ENCODE measurements around the gene CDH6.
A peak's percentile ranks its signal among the peaks of the same experiment; 100 is the strongest.

The CDH6 gene

DNA sequence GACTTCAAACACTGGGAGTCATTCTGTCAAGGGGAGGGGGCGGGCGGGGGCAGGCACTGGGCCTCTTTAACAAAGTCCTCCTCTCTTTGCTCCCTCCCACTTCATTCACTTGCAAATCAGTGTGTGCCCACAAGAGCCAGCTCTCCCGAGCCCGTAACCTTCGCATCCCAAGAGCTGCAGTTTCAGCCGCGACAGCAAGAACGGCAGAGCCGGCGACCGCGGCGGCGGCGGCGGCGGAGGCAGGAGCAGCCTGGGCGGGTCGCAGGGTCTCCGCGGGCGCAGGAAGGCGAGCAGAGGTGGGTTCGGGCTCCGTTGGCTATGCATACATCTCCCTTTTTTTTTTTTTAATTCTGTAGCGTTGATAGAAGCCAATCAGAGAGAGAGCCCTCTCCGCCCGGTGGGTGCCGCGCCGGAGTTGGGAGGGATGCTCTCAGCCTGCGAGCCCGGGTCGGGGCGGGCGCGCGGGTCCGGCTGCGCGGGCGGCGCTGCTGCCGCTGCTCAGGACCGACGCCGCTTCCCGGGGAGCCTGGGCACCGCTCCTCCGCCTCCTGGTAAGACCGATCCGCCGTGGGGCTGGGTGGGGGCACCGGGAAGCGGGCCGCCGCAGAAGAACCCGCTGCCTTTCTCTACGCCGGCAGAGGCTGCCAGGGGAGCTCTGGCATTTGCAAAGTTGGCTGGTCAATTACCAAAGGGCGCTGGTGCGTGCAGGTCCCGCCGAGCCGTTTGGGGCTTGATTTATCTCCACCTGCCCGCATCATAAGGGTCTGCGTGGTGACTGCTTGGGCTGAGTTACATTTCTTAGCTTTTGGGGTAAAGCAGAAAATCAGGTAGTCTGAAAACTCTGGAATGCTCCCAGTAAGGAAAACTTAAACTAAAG is at the start of gene CDH6:
TSS of gene CDH6 (plus strand) at position 96 of the 877 bp plus-strand sequence. CDS start 73,788 bp downstream, outside the sequence.
- no peak for TF ChIP-seq JUND (IDR thresholded peaks at IDR 0.05; ENCODE audit: low read depth)
- in situ Hi-C loops (cut with HindIII; ENCODE audit: low pct_unique_long_range_greater_than_20kb, low sequenced_read_pairs), result no loop called here

GRCh38 chr5:31144364-31144763 is 49.1 kb upstream of the CDH6 start:
- no peak for DNase-seq (ENCODE audit: low read depth in 1 of 2, low spot score in 1 of 2)
- TF ChIP-seq JUND (IDR thresholded peaks at IDR 0.05; ENCODE audit: low read depth), result no peak
- in situ Hi-C loops (cut with HindIII; ENCODE audit: low pct_unique_long_range_greater_than_20kb, low sequenced_read_pairs), result no loop called here

More for the DNA sequence above, at the start of gene CDH6:
- peak in 1 of 2 experiments; percentile 22 for DNase-seq (ENCODE audit: low read depth in 1 of 2, low spot score in 1 of 2)

- DNase-seq (ENCODE audit: low read depth in 1 of 2, low spot score in 1 of 2), result no peak
- in situ Hi-C loops (cut with HindIII; ENCODE audit: low pct_unique_long_range_greater_than_20kb, low sequenced_read_pairs), result no loop called here
- no peak for TF ChIP-seq JUND (IDR thresholded peaks at IDR 0.05; ENCODE audit: low read depth)
These were observed 44.5 kb upstream of the CDH6 start for GRCh38 chr5:31148959-31149475.

DNA sequence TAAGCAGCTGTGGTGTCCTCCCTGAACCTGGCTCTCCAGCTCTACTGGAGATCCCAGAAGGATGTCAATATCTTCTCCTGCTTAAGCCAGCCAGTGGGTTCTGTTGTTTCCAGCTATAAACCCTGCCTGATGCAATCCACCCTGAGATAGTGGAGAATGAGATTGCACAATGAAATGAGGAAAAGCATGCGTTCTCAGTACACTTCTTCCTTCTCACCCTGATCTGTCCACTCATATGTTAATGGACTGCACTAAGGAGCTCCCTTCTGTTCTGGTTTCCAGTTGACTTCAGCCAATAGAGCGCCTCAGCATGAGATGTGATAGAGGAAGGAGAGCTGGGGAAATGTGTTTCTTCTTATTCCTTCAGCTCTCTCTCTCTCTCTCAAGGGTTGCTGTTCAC is 40.0 kb upstream of the CDH6 start:
- no peak for TF ChIP-seq JUND (IDR thresholded peaks at IDR 0.05; ENCODE audit: low read depth)
- DNase-seq (ENCODE audit: low read depth in 1 of 2, low spot score in 1 of 2), result no peak
- in situ Hi-C loops (cut with HindIII; ENCODE audit: low pct_unique_long_range_greater_than_20kb, low sequenced_read_pairs), result no loop called here

GRCh38 chr5:31156631-31157160 is 36.8 kb upstream of the CDH6 start:
- in situ Hi-C loops (cut with HindIII; ENCODE audit: low pct_unique_long_range_greater_than_20kb, low sequenced_read_pairs), result no loop called here
- no peak for DNase-seq (ENCODE audit: low read depth in 1 of 2, low spot score in 1 of 2)
- no peak for TF ChIP-seq JUND (IDR thresholded peaks at IDR 0.05; ENCODE audit: low read depth)

GRCh38 chr5:31157720-31158119 is 35.8 kb upstream of the CDH6 start:
- no peak for TF ChIP-seq JUND (IDR thresholded peaks at IDR 0.05; ENCODE audit: low read depth)
- in situ Hi-C loops (cut with HindIII; ENCODE audit: low pct_unique_long_range_greater_than_20kb, low sequenced_read_pairs), result no loop called here
- no peak for DNase-seq (ENCODE audit: low read depth in 1 of 2, low spot score in 1 of 2)

DNA sequence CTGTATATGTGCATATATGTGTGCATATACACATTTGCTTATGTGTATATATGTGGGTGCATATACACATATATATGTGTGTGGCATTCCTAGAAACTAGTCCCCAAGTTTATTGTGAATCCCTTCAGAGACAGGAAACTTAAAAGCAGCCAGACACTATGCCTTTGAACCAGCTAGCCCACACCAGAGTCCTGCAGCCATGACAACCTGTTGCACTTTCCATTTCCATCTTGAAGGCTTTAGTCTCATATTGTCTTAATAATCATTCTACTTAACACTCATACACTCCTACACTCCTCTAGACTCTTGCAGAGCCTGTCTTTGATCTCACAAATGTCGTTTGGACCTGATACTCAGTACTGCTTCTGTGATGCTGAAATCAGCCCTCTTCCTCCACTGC is 34.8 kb upstream of the CDH6 start:
- TF ChIP-seq JUND (IDR thresholded peaks at IDR 0.05; ENCODE audit: low read depth), result no peak
- in situ Hi-C loops (cut with HindIII; ENCODE audit: low pct_unique_long_range_greater_than_20kb, low sequenced_read_pairs), result no loop called here
- no peak for DNase-seq (ENCODE audit: low read depth in 1 of 2, low spot score in 1 of 2)

GRCh38 chr5:31161781-31162181 is 31.7 kb upstream of the CDH6 start:
- DNase-seq (ENCODE audit: low read depth in 1 of 2, low spot score in 1 of 2), result no peak
- in situ Hi-C loops (cut with HindIII; ENCODE audit: low pct_unique_long_range_greater_than_20kb, low sequenced_read_pairs), result no loop called here
- no peak for TF ChIP-seq JUND (IDR thresholded peaks at IDR 0.05; ENCODE audit: low read depth)

- in situ Hi-C loops (cut with HindIII; ENCODE audit: low pct_unique_long_range_greater_than_20kb, low sequenced_read_pairs), result no loop called here
- no peak for TF ChIP-seq JUND (IDR thresholded peaks at IDR 0.05; ENCODE audit: low read depth)
- no peak for DNase-seq (ENCODE audit: low read depth in 1 of 2, low spot score in 1 of 2)
These were observed 27.8 kb upstream of the CDH6 start for GRCh38 chr5:31165729-31166128.

- TF ChIP-seq JUND (IDR thresholded peaks at IDR 0.05; ENCODE audit: low read depth), result no peak
- no peak for DNase-seq (ENCODE audit: low read depth in 1 of 2, low spot score in 1 of 2)
- in situ Hi-C loops (cut with HindIII; ENCODE audit: low pct_unique_long_range_greater_than_20kb, low sequenced_read_pairs), result no loop called here
These were observed 24.1 kb upstream of the CDH6 start for GRCh38 chr5:31169379-31169778.

DNA sequence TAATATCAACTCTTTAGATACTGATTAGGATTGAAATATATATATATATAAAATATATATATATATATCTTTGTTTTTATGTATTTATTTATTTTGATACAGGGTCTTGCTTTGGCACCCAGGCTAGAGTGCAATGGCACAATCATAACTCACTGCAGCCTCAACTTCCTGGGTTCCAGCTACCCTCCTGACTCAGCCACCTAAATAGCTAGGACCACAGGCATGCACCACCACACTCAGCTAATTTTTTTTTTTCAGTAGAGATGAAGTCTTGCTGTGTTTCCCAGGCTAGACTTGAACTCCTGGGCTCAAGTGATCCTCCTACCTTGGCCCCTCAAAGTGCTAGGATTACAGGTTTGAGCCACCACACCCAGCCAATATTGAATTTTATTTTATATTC is 20.6 kb upstream of the CDH6 start:
- in situ Hi-C loops (cut with HindIII; ENCODE audit: low pct_unique_long_range_greater_than_20kb, low sequenced_read_pairs), result no loop called here
- no peak for TF ChIP-seq JUND (IDR thresholded peaks at IDR 0.05; ENCODE audit: low read depth)
- DNase-seq (ENCODE audit: low read depth in 1 of 2, low spot score in 1 of 2), result no peak

GRCh38 chr5:31173614-31174013 is 19.9 kb upstream of the CDH6 start:
- no peak for TF ChIP-seq JUND (IDR thresholded peaks at IDR 0.05; ENCODE audit: low read depth)
- in situ Hi-C loops (cut with HindIII; ENCODE audit: low pct_unique_long_range_greater_than_20kb, low sequenced_read_pairs), result no loop called here
- no peak for DNase-seq (ENCODE audit: low read depth in 1 of 2, low spot score in 1 of 2)

DNA sequence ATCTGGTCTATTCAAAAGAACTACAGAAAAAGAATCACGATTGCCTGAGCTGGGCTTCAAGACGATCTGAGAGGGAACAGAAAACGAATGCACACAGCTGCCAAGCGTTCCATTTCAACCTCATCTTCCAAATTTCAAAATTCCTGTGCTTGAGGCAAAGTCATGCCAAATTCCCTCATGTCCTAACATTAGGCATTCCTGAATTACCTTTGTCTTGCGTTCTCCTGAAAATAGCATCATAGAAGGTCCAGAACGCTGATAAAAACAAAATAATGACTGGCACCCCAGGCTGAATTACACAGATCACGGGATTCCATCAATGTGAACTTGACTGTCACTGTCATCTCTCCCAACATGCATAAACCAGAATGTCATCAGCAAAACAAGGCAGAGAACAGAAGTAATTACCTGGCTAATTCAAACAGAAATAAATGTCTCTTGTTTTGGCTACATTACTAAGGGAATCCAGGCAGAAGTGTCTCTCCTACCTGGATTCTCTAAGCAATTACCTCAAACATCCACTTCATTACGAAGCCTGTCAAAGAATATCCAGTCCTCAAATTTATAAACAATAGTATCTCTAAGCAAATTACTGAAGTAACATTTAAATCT is 12.0 kb upstream of the CDH6 start:
- in situ Hi-C loops (cut with HindIII; ENCODE audit: low pct_unique_long_range_greater_than_20kb, low sequenced_read_pairs), result no loop called here
- DNase-seq (ENCODE audit: low read depth in 1 of 2, low spot score in 1 of 2), result no peak
- TF ChIP-seq JUND (IDR thresholded peaks at IDR 0.05; ENCODE audit: low read depth), result no peak
